ENCODE results near the gene NEURL4. TPM values are rescaled to one million over a fixed set of nuclear protein-coding genes. Genes with fewer than 3 reads are reported as not detected.

The NEURL4 gene
- total RNA-seq, 1 donor from 2014 or later = 26.2 TPM

DNA sequence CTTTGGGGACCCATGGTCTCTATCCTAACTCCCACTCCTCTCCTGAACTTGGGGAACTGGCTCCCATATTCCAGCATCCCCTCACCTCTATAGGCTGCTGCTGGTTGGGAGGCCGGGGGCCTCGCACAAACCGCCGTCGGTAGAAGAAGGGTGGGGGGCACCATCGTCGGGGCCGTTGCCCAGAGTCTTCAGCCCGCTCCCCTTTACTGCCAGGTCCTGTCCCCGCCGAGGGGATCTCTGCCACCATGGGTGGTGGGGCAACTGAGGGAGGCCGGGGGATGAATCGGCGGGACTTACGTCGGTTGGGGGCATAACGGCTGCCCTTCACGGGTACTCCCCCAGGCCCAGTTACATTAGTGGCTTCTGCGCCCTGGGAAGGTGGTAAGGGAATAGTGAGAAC, 39.0 kb downstream of the NEURL4 start:
- no peak for DNase-seq
- peak; percentile 1 for ATAC-seq (ENCODE audit: poor library complexity)
- intact Hi-C loops (cut with DNase I) = no loop called here

GRCh38 chr17:7289256-7290032, 39.7 kb downstream of the NEURL4 start:
- intact Hi-C loops (cut with DNase I) = no loop called here
- ATAC-seq (ENCODE audit: poor library complexity) (peak; percentile 16), DNase-seq (no peak)

- DNase-seq (no peak), ATAC-seq (ENCODE audit: poor library complexity) (no peak)
- intact Hi-C loops (cut with DNase I) = no loop called here
Observed at GRCh38 chr17:7285679-7286078, 43.5 kb downstream of the NEURL4 start.

DNA sequence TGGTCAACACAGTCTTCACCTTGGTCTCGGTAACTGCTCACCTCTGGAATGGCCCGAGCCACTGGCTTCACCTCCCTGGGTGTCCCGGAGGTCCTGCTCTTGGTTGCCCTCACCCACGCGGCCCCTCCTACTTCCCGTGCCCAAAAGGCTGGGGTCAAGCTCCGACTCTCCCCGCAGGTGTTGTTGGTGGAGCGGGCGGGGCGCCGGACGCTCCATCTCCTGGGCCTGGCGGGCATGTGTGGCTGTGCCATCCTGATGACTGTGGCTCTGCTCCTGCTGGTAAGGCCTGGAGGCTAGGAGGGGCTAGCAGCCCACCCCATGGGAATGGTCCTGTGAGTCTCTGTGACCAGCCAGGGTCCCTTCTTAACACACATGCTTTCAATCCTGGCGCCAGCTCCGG, 44.2 kb downstream of the NEURL4 start:
- DNase-seq = no peak
- no peak for ATAC-seq (ENCODE audit: poor library complexity)
- intact Hi-C loops (cut with DNase I) = no loop called here

GRCh38 chr17:7283471-7284216, 45.5 kb downstream of the NEURL4 start:
- intact Hi-C loops (cut with DNase I) = no loop called here
- DNase-seq (no peak), ATAC-seq (ENCODE audit: poor library complexity) (no peak)

GRCh38 chr17:7282752-7283321, 46.3 kb downstream of the NEURL4 start:
- no peak for DNase-seq
- ATAC-seq (ENCODE audit: poor library complexity) = peak; percentile 0
- intact Hi-C loops (cut with DNase I) = no loop called here

DNA sequence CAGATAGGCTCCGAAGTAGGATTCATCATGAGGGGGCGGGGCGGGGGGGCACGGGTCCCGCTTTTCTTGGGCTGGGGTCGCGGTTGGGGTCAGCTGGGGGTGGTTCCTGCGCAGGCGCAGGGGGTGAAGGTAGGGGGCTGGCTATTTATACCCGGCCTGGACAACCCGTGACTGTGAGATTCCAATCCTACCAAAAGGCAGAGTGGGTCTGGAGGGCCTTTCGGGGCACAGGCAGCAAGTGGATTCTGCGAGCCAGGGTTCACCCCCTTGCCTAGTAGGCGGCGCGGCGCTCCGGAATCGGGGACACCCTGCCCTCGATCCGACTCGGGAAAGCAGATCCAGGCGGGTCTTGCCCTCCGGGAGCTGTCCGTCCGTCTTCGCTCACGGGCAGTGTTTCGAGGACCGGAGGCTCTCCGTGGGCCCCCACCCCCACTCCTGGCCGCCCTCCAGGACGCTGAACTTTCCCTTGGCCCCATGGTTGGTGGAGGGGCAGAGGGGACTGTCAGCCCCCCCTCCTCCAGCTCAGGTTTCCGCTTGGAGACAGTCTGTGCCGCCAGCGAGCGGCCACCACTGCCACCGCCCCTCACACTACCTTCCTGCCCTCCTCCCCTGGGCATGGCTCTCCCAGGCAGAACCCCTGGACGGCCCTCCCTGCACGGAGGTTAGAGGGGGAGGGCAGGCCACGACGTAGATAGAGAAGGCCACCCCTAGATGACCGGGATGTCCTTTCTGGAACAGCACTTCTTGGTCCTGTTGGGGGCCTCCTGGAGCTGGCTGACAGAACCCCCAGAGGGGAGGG, 47.0 kb downstream of the NEURL4 start:
- ATAC-seq (ENCODE audit: poor library complexity) (peak; percentile 49), DNase-seq (peak; percentile 86)
- intact Hi-C loops (cut with DNase I) = loop anchor here (1.0 to 2.0 kb wide), 2 partner anchors 14 to 67 kb away; no protein-coding TSS in a partner anchor

GRCh38 chr17:7281074-7281952, 47.8 kb downstream of the NEURL4 start, which contains the start of gene SLC2A4:
Gene SLC2A4 (plus strand): TSS chr17:7281718. CDS start chr17:7281935, 217 bp downstream.
- intact Hi-C loops (cut with DNase I) = loop anchor here (1.0 to 2.0 kb wide), 2 partner anchors 15 to 67 kb away; no protein-coding TSS in a partner anchor
- DNase-seq (peak; percentile 97), ATAC-seq (ENCODE audit: poor library complexity) (peak; percentile 85)

- DNase-seq (peak; percentile 90), ATAC-seq (ENCODE audit: poor library complexity) (peak; percentile 67)
- intact Hi-C loops (cut with DNase I) = loop anchor here (1.0 to 2.0 kb wide), 2 partner anchors 16 to 68 kb away; no protein-coding TSS in a partner anchor
Observed at GRCh38 chr17:7280519-7281073, 48.5 kb downstream of the NEURL4 start.

- DNase-seq = no peak
- intact Hi-C loops (cut with DNase I) = no loop called here
- ATAC-seq (ENCODE audit: poor library complexity) = no peak
Observed at GRCh38 chr17:7279448-7279847, 49.7 kb downstream of the NEURL4 start.

DNA sequence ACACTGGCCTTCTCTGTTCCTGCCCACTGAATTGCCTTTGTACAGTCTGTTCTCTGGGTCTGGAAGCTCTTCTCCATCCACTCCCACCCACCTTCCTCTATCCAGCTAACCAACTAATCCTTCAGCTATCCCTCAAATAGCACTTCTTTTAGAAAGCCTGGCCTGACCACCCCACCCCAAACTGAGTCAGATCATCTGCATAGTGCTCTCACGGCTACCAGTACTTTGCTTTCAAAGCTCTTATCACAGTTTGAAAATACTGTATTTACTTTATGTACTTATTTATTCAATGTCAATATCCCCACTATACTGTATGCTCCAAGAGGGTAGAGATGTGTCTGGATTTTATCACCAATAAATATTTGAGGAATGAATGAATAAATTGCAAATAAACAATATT, 62.4 kb downstream of the NEURL4 start:
- no peak for DNase-seq
- no peak for ATAC-seq (ENCODE audit: poor library complexity)
- intact Hi-C loops (cut with DNase I) = no loop called here

Other genes starting within 250 kb of the NEURL4 start
- 5.0 TPM for gene CLEC10A, start 249.1 kb downstream of the NEURL4 start, total RNA-seq
- gene ASGR2, start 214.5 kb downstream of the NEURL4 start, total RNA-seq = 0.40 TPM
- 0.19 TPM for gene ASGR1, start 150.0 kb downstream of the NEURL4 start, total RNA-seq
- gene DLG4, start 109.5 kb downstream of the NEURL4 start, total RNA-seq = 20.4 TPM
- gene ACADVL, start 109.4 kb downstream of the NEURL4 start, total RNA-seq = 2,247 TPM
- gene DVL2, start 94.8 kb downstream of the NEURL4 start, total RNA-seq = 20.4 TPM
- 19.4 TPM for gene PHF23, start 89.9 kb downstream of the NEURL4 start, total RNA-seq
- 432 TPM for gene GABARAP, start 86.9 kb downstream of the NEURL4 start, total RNA-seq
- 109 TPM for gene CTDNEP1, start 77.6 kb downstream of the NEURL4 start, total RNA-seq
- 71.6 TPM for gene ELP5, start 77.1 kb downstream of the NEURL4 start, total RNA-seq
- 0.94 TPM for gene CLDN7, start 66.9 kb downstream of the NEURL4 start, total RNA-seq
- gene SLC2A4, start 47.6 kb downstream of the NEURL4 start, total RNA-seq = 141 TPM
- 0.75 TPM for gene YBX2, start 34.7 kb downstream of the NEURL4 start, total RNA-seq
- 295 TPM for gene EIF5A, start 21.7 kb downstream of the NEURL4 start, total RNA-seq
- 68.8 TPM for gene GPS2, start 14.0 kb downstream of the NEURL4 start, total RNA-seq
- 14.9 TPM for gene ACAP1, start 7.2 kb upstream of the NEURL4 start, total RNA-seq
- 4.4 TPM for gene KCTD11, start 22.8 kb upstream of the NEURL4 start, total RNA-seq
- not detected for gene TMEM95, start 25.8 kb upstream of the NEURL4 start, total RNA-seq
- gene TNK1, start 51.8 kb upstream of the NEURL4 start, total RNA-seq = 2.1 TPM
- gene PLSCR3, start 65.2 kb upstream of the NEURL4 start, total RNA-seq = 14.0 TPM
- 61.5 TPM for gene TMEM256, start 74.8 kb upstream of the NEURL4 start, total RNA-seq
- gene NLGN2, start 78.5 kb upstream of the NEURL4 start, total RNA-seq = 5.8 TPM
- gene SPEM1, start 91.0 kb upstream of the NEURL4 start, total RNA-seq = not detected
- not detected for gene SPEM2, start 96.3 kb upstream of the NEURL4 start, total RNA-seq
- gene SPEM3, start 99.5 kb upstream of the NEURL4 start, total RNA-seq = not detected
- gene TMEM102, start 106.1 kb upstream of the NEURL4 start, total RNA-seq = 1.7 TPM
- 9.8 TPM for gene FGF11, start 110.2 kb upstream of the NEURL4 start, total RNA-seq
- 9.8 TPM for gene CHRNB1, start 115.7 kb upstream of the NEURL4 start, total RNA-seq
- gene ZBTB4, start 150.3 kb upstream of the NEURL4 start, total RNA-seq = 60.3 TPM
- not detected for gene SLC35G6, start 152.1 kb upstream of the NEURL4 start, total RNA-seq
- gene POLR2A, start 155.0 kb upstream of the NEURL4 start, total RNA-seq = 32.9 TPM
- 34.6 TPM for gene TNFSF12, start 219.7 kb upstream of the NEURL4 start, total RNA-seq
- 8.3 TPM for gene TNFSF13, start 229.4 kb upstream of the NEURL4 start, total RNA-seq
- gene SENP3, start 232.6 kb upstream of the NEURL4 start, total RNA-seq = 30.8 TPM